ENCODE data around the gene CARTPT. TPM values are rescaled to one million over a fixed set of nuclear protein-coding genes. Genes with fewer than 3 reads are reported as not detected.
A peak's percentile ranks its signal among the peaks of the same experiment; 100 is the strongest.

Gene CARTPT
- total and polyA plus RNA-seq, 2 of the 8 experiments (the other 6 are each of a cell fraction or from before 2014, with no cell fraction given): not detected

DNA sequence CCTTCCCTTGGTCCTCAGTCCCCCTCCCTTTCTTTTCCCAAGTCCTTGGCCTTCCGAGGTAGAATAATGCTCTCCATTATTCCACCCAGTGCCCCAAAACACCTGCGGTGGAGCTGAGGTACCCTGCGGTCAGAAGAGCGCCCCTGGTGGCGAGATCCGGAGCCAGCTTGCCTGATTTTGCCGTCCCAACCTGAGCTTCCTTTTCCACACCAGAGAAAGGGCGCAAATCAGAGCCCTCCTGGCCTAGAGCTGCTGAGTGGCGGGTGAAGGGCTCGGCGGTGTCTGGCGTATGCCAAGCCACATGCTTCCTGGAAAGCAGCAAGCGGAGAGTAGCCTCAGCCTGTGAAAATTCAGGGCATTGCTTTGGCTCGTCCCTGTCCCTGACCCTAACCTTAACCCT, 21.1 kb upstream of the CARTPT start (continued):
- peak in 1 of 2 experiments; percentile 88; a peak in 2 of 4 replicates for TF ChIP-seq HDAC2 (IDR thresholded peaks at IDR 0.05; ENCODE audit: borderline replicate concordance in 1 of 2, low read depth in 2 of 2, low read length in 2 of 2)
- TF ChIP-seq GABPA (IDR thresholded peaks at IDR 0.05; ENCODE audit: borderline replicate concordance, insufficient read depth, low read length): peak; percentile 53; the same call in 1 of the 2 replicates
- peak; percentile 44; the same call in 1 of the 2 replicates for TF ChIP-seq TBP (IDR thresholded peaks at IDR 0.05; ENCODE audit: low read depth, low read length)
- TF ChIP-seq CEBPB (IDR thresholded peaks at IDR 0.05; ENCODE audit: low read depth, low read length): no peak
- no peak for TF ChIP-seq KDM1A (IDR thresholded peaks at IDR 0.05; ENCODE audit: borderline replicate concordance, low read length)
- peak; percentile 62; the same call in 1 of the 2 replicates for TF ChIP-seq BACH1 (IDR thresholded peaks at IDR 0.05; ENCODE audit: low read length)
- no peak for TF ChIP-seq SP2 (IDR thresholded peaks at IDR 0.05; ENCODE audit: low read length)
- TF ChIP-seq YY1 (IDR thresholded peaks at IDR 0.05; ENCODE audit: low read depth, low read length): 0 out of 2 replicates have a peak, but pooled peaks have one; percentile 18
- TF ChIP-seq, protein P1, sequence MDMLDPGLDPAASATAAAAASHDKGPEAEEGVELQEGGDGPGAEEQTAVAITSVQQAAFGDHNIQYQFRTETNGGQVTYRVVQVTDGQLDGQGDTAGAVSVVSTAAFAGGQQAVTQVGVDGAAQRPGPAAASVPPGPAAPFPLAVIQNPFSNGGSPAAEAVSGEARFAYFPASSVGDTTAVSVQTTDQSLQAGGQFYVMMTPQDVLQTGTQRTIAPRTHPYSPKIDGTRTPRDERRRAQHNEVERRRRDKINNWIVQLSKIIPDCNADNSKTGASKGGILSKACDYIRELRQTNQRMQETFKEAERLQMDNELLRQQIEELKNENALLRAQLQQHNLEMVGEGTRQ (IDR thresholded peaks at IDR 0.05; ENCODE audit: low read length): no peak
- TF ChIP-seq EP300 (IDR thresholded peaks at IDR 0.05; ENCODE audit: borderline replicate concordance in 1 of 2, low read depth in 2 of 2, low read length in 2 of 2): no peak
- no peak for TF ChIP-seq TEAD4 (IDR thresholded peaks at IDR 0.05; ENCODE audit: low read depth, low read length)
- TF ChIP-seq RAD21 (IDR thresholded peaks at IDR 0.05 in 1 of 2, conservative IDR thresholded peaks at IDR 0.05 in 1 of 2; ENCODE audit: low read depth in 2 of 2, low read length in 2 of 2): peak; percentile 51 to 62
- no peak for TF ChIP-seq RXRA (IDR thresholded peaks at IDR 0.05; ENCODE audit: insufficient read depth, low read depth, low read length)
- TF ChIP-seq TAF7 (optimal IDR thresholded peaks at IDR 0.05; ENCODE audit: borderline replicate concordance, low read depth, low read length): no peak
- TF ChIP-seq POU5F1 (IDR thresholded peaks at IDR 0.05; ENCODE audit: low read depth, low read length): no peak
- no peak for TF ChIP-seq BRCA1 (IDR thresholded peaks at IDR 0.05; ENCODE audit: low read depth, low read length)
- no peak for TF ChIP-seq POLR2A (IDR thresholded peaks at IDR 0.05; ENCODE audit: control extremely low read depth in 1 of 2, low read depth in 2 of 2, low read length in 2 of 2)

Data from H1 (cell line).